Measurements from ENCODE around the gene CUL2. TPM values are rescaled to one million over a fixed set of nuclear protein-coding genes. Genes with fewer than 3 reads are reported as not detected.

Gene CUL2
- polyA plus RNA-seq, 1 of the 3 experiments (the other 2 are of a cell fraction), result 13.1 TPM

GRCh38 chr10:35059481-35059880, 30.7 kb downstream of the CUL2 start:
- no peak overlapping the region for H3K4me2 ChIP-seq
- H3K4me3 ChIP-seq (ENCODE audit: low read depth in 2 of 2, low read length in 1 of 2), result no peak overlapping the region
- POLR2A ChIA-PET, result no interaction called here
- no peaks in the 10 kb centered on the region for H3K9me2 ChIP-seq
- H3K36me3 ChIP-seq (replicated peaks in 1 of 2; ENCODE audit: control insufficient read depth in 1 of 2, insufficient read depth in 2 of 2, low read length in 1 of 2), result peaks cover 14 to 46% of the 10 kb centered on the region in 2 experiments
- CTCF ChIA-PET, result interaction anchor here (1.0 kb wide), 1 partner anchor 40 kb away, joined by 3 read pairs; no protein-coding TSS in a partner anchor
- H3K9ac ChIP-seq, result no peak overlapping the region
- H3K27me3 ChIP-seq (ENCODE audit: insufficient read depth), result no peaks in the 10 kb centered on the region
- H3K4me1 ChIP-seq (ENCODE audit: control insufficient read depth in 1 of 2, insufficient read depth in 2 of 2, low read depth in 1 of 2, low read length in 1 of 2), result peaks cover 0 to 36% of the 10 kb centered on the region in 2 experiments
- H3K79me2 ChIP-seq (ENCODE audit: insufficient read depth), result peaks cover 34% of the 10 kb centered on the region; the same call in 1 of the 2 replicates
- no peaks in the 10 kb centered on the region for H3K9me3 ChIP-seq
- H3F3A ChIP-seq (replicated peaks; ENCODE audit: insufficient read depth), result peaks cover 25% of the 10 kb centered on the region
- no peak for DNase-seq
- TF ChIP-seq TCF12 (IDR thresholded peaks at IDR 0.05) (no peak), CHD2 (IDR thresholded peaks at IDR 0.05; ENCODE audit: low read length, partially characterized antibody) (no peak)
- no peaks in the 10 kb centered on the region for H4K20me1 ChIP-seq (ENCODE audit: insufficient read depth)
- peak overlapping the region in 1 of 2 experiments; percentile 93; a peak in 1 of 4 replicates for H3K27ac ChIP-seq (ENCODE audit: low read depth in 2 of 2, low read length in 1 of 2)
- H2AFZ ChIP-seq (ENCODE audit: low read depth), result no peak overlapping the region

GRCh38 chr10:35058686-35059085, 31.5 kb downstream of the CUL2 start:
- Histone ChIP-seq H3K4me3 (ENCODE audit: low read depth in 2 of 2, low read length in 1 of 2) (no peak overlapping the region), H3K4me1 (ENCODE audit: control insufficient read depth in 1 of 2, insufficient read depth in 2 of 2, low read depth in 1 of 2, low read length in 1 of 2) (peaks cover 0 to 39% of the 10 kb centered on the region in 2 experiments), H3K36me3 (replicated peaks in 1 of 2; ENCODE audit: control insufficient read depth in 1 of 2, insufficient read depth in 2 of 2, low read length in 1 of 2) (peaks cover 22 to 54% of the 10 kb centered on the region in 2 experiments), H3K27me3 (ENCODE audit: insufficient read depth) (no peaks in the 10 kb centered on the region), H3F3A (replicated peaks; ENCODE audit: insufficient read depth) (peaks cover 25% of the 10 kb centered on the region), H3K27ac (ENCODE audit: low read depth in 2 of 2, low read length in 1 of 2) (peak overlapping the region; percentile 68 to 93; a peak in 3 of 4 replicates), H3K9me2 (no peaks in the 10 kb centered on the region), H2AFZ (ENCODE audit: low read depth) (peak overlapping the region; percentile 31; the same call in 1 of the 2 replicates), H3K9ac (peak overlapping the region; percentile 39; the same call in 1 of the 2 replicates), H3K9me3 (no peaks in the 10 kb centered on the region), H3K4me2 (peak overlapping the region; percentile 60), H4K20me1 (ENCODE audit: insufficient read depth) (no peaks in the 10 kb centered on the region), H3K79me2 (ENCODE audit: insufficient read depth) (peaks cover 34% of the 10 kb centered on the region; the same call in 1 of the 2 replicates)
- WGBS (ENCODE audit: low lambda C conversion rate), result 92% methylated on average over 1 of the region's 1 CpG
- ChIA-PET POLR2A (no interaction called here), CTCF (interaction anchor here (0.6 to 1.0 kb wide), 2 partner anchors 29 to 41 kb away, joined by 3 read pairs; no protein-coding TSS in a partner anchor)
- TF ChIP-seq RAD21 (IDR thresholded peaks at IDR 0.05; ENCODE audit: low read length) (no peak), MXI1 (IDR thresholded peaks at IDR 0.05; ENCODE audit: low read depth, low read length) (no peak), TAF1 (IDR thresholded peaks at IDR 0.05; ENCODE audit: borderline replicate concordance, low read depth, low read length) (no peak), CHD2 (IDR thresholded peaks at IDR 0.05; ENCODE audit: low read length, partially characterized antibody) (no peak), MAX (IDR thresholded peaks at IDR 0.05; ENCODE audit: low read depth) (no peak), EP300 (IDR thresholded peaks at IDR 0.05; ENCODE audit: borderline replicate concordance in 1 of 2, low read depth in 1 of 2, low read length in 1 of 2) (no peak), EZH2phosphoT487 (IDR thresholded peaks at IDR 0.05; ENCODE audit: borderline replicate concordance, low read depth) (no peak), NFIC (IDR thresholded peaks at IDR 0.05; ENCODE audit: borderline replicate concordance) (no peak), GATA2 (CRISPR knock-in tag; IDR thresholded peaks at IDR 0.05) (no peak), FOXM1 (IDR thresholded peaks at IDR 0.05; ENCODE audit: low read depth) (no peak), CTCF (IDR thresholded peaks at IDR 0.05) (no peak), SIN3A (IDR thresholded peaks at IDR 0.05; ENCODE audit: borderline replicate concordance, low read depth, low read length) (no peak), SMC3 (IDR thresholded peaks at IDR 0.05; ENCODE audit: low read depth, low read length) (no peak), TCF12 (IDR thresholded peaks at IDR 0.05) (no peak)
- TF ChIP-seq, protein P1, sequence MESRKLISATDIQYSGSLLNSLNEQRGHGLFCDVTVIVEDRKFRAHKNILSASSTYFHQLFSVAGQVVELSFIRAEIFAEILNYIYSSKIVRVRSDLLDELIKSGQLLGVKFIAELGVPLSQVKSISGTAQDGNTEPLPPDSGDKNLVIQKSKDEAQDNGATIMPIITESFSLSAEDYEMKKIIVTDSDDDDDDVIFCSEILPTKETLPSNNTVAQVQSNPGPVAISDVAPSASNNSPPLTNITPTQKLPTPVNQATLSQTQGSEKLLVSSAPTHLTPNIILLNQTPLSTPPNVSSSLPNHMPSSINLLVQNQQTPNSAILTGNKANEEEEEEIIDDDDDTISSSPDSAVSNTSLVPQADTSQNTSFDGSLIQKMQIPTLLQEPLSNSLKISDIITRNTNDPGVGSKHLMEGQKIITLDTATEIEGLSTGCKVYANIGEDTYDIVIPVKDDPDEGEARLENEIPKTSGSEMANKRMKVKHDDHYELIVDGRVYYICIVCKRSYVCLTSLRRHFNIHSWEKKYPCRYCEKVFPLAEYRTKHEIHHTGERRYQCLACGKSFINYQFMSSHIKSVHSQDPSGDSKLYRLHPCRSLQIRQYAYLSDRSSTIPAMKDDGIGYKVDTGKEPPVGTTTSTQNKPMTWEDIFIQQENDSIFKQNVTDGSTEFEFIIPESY (IDR thresholded peaks at IDR 0.05; ENCODE audit: borderline replicate concordance, low read depth), result no peak
- TF ChIP-seq, protein P2, sequence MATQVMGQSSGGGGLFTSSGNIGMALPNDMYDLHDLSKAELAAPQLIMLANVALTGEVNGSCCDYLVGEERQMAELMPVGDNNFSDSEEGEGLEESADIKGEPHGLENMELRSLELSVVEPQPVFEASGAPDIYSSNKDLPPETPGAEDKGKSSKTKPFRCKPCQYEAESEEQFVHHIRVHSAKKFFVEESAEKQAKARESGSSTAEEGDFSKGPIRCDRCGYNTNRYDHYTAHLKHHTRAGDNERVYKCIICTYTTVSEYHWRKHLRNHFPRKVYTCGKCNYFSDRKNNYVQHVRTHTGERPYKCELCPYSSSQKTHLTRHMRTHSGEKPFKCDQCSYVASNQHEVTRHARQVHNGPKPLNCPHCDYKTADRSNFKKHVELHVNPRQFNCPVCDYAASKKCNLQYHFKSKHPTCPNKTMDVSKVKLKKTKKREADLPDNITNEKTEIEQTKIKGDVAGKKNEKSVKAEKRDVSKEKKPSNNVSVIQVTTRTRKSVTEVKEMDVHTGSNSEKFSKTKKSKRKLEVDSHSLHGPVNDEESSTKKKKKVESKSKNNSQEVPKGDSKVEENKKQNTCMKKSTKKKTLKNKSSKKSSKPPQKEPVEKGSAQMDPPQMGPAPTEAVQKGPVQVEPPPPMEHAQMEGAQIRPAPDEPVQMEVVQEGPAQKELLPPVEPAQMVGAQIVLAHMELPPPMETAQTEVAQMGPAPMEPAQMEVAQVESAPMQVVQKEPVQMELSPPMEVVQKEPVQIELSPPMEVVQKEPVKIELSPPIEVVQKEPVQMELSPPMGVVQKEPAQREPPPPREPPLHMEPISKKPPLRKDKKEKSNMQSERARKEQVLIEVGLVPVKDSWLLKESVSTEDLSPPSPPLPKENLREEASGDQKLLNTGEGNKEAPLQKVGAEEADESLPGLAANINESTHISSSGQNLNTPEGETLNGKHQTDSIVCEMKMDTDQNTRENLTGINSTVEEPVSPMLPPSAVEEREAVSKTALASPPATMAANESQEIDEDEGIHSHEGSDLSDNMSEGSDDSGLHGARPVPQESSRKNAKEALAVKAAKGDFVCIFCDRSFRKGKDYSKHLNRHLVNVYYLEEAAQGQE (IDR thresholded peaks at IDR 0.05; ENCODE audit: low read depth, low read length), result no peak
- TF ChIP-seq, protein P3, sequence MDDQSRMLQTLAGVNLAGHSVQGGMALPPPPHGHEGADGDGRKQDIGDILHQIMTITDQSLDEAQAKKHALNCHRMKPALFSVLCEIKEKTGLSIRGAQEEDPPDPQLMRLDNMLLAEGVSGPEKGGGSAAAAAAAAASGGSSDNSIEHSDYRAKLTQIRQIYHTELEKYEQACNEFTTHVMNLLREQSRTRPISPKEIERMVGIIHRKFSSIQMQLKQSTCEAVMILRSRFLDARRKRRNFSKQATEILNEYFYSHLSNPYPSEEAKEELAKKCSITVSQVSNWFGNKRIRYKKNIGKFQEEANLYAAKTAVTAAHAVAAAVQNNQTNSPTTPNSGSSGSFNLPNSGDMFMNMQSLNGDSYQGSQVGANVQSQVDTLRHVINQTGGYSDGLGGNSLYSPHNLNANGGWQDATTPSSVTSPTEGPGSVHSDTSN (IDR thresholded peaks at IDR 0.05), result no peak
- no peak for DNase-seq

Measured in SK-N-SH (cell line).